Esophagus muscularis mucosa (tissue), 3 donors: ENCODE measurements around the gene PACSIN2.
"Not testable (repeated sequence)": the region's sequence is repeated elsewhere in the genome, so short reads cannot be mapped to it uniquely, and the experiment has no call there.

Experiments
- POLR2AphosphoS5 ChIP-seq, 2 donors: sonication (generic); formaldehyde crosslinking; IDR thresholded peaks; one replicate each; pipeline ENCODE4 v1.6.1; 2017; ENCODE audit warnings: antibody characterized with exemption in 2 of 2
- TF ChIP-seq, protein P1 (sequence below), 3 experiments: fragments of 200-600 bp in 2 of 3; fragments of 450-650 bp in 1 of 3; sonication (generic) in 2 of 3; IDR thresholded peaks; one replicate each; pipeline ENCODE4 v1.5.1; 2017 to 2019; ENCODE audit warnings: antibody characterized with exemption in 3 of 3, mild to moderate bottlenecking in 2 of 3, moderate library complexity in 1 of 3

GRCh38 chr22:42961400-42961690 lies 53.6 kb downstream of the PACSIN2 start:
- TF ChIP-seq POLR2AphosphoS5 (IDR thresholded peaks at IDR 0.05): not testable (repeated sequence)
- TF ChIP-seq, protein P1, sequence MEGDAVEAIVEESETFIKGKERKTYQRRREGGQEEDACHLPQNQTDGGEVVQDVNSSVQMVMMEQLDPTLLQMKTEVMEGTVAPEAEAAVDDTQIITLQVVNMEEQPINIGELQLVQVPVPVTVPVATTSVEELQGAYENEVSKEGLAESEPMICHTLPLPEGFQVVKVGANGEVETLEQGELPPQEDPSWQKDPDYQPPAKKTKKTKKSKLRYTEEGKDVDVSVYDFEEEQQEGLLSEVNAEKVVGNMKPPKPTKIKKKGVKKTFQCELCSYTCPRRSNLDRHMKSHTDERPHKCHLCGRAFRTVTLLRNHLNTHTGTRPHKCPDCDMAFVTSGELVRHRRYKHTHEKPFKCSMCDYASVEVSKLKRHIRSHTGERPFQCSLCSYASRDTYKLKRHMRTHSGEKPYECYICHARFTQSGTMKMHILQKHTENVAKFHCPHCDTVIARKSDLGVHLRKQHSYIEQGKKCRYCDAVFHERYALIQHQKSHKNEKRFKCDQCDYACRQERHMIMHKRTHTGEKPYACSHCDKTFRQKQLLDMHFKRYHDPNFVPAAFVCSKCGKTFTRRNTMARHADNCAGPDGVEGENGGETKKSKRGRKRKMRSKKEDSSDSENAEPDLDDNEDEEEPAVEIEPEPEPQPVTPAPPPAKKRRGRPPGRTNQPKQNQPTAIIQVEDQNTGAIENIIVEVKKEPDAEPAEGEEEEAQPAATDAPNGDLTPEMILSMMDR (IDR thresholded peaks at IDR 0.05): not testable (repeated sequence)
